Chondrocyte (in vitro differentiated cells): ENCODE data around the gene SAFB. TPM values are rescaled to one million over a fixed set of nuclear protein-coding genes. Genes with fewer than 3 reads are reported as not detected.
A peak's percentile ranks its signal among the peaks of the same experiment; 100 is the strongest.

Source experiments
- DNase-seq: peaks from one replicate; pipeline ENCODE4 v3.0.0; 2021; ENCODE audit warnings: mixed read lengths, low spot score
- H3K27ac Mint-ChIP-seq: one replicate; pipeline ENCODE4 v1.8.0; 2021; ENCODE audit warnings: mild to moderate bottlenecking, moderate library complexity, mixed read lengths; ENCODE audit not compliant: unreplicated experiment
- H3K27me3 Mint-ChIP-seq: 2 replicates; pipeline ENCODE4 v1.8.0; 2021; ENCODE audit warnings: low read depth, mixed read lengths
- H3K36me3 Mint-ChIP-seq: 2 replicates; pipeline ENCODE4 v1.8.0; 2021; ENCODE audit warnings: low read depth, mixed read lengths
- H3K4me1 Mint-ChIP-seq: 2 replicates; pipeline ENCODE4 v1.8.0; 2021; ENCODE audit warnings: low read depth, mild to moderate bottlenecking, mixed read lengths
- H3K4me3 Mint-ChIP-seq: one replicate; pipeline ENCODE4 v1.8.0; 2021; ENCODE audit warnings: mild to moderate bottlenecking, moderate library complexity, mixed read lengths; ENCODE audit not compliant: unreplicated experiment
- H3K9me3 Mint-ChIP-seq: 2 replicates; pipeline ENCODE4 v1.8.0; 2021; ENCODE audit warnings: low read depth, mixed read lengths
- total RNA-seq: library from RNA; stranded (reverse); gene quantifications from 3 replicates; pipeline ENCODE4 v1.2.1, GENCODE V29; 2021
- TF ChIP-seq, protein P1 (sequence below): fragments of 200-600 bp; sonication (generic); IDR thresholded peaks from 2 replicates; pipeline ENCODE4 v1.5.0; 2021; ENCODE audit warnings: antibody characterized with exemption, mild to moderate bottlenecking, moderate library complexity

The SAFB gene
- total RNA-seq, 1 donor from 2014 or later, result 58.3 TPM

DNA sequence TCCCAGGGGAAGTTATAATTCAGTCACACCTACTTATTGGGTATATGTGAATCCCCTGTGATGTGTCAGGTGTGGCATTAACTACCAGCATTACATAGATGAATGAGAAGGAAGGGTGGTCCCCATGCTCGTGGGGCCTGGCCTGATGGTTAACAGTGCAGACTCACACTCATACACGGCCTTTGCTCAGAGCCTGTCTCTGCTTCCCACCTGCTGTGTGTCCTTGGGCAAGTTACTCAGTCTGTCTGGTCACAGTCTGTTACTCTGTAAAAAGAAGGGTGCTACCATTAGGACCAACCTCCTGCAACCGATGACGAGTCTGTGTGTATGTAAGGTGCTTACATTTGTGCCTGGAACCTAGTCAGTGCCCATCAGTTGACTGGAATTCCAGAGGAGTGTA lies 23.8 kb downstream of the SAFB start:
- H3K36me3 Mint-ChIP-seq, result peaks cover 39% of the 10 kb centered on the region
- H3K27ac Mint-ChIP-seq, result no peak overlapping the region
- H3K9me3 Mint-ChIP-seq, result no peaks in the 10 kb centered on the region
- DNase-seq, result no peak
- H3K4me3 Mint-ChIP-seq, result no peak overlapping the region
- no peaks in the 10 kb centered on the region for H3K27me3 Mint-ChIP-seq
- peaks cover 6% of the 10 kb centered on the region for H3K4me1 Mint-ChIP-seq
- TF ChIP-seq, protein P1, sequence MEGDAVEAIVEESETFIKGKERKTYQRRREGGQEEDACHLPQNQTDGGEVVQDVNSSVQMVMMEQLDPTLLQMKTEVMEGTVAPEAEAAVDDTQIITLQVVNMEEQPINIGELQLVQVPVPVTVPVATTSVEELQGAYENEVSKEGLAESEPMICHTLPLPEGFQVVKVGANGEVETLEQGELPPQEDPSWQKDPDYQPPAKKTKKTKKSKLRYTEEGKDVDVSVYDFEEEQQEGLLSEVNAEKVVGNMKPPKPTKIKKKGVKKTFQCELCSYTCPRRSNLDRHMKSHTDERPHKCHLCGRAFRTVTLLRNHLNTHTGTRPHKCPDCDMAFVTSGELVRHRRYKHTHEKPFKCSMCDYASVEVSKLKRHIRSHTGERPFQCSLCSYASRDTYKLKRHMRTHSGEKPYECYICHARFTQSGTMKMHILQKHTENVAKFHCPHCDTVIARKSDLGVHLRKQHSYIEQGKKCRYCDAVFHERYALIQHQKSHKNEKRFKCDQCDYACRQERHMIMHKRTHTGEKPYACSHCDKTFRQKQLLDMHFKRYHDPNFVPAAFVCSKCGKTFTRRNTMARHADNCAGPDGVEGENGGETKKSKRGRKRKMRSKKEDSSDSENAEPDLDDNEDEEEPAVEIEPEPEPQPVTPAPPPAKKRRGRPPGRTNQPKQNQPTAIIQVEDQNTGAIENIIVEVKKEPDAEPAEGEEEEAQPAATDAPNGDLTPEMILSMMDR, result no peak

DNA sequence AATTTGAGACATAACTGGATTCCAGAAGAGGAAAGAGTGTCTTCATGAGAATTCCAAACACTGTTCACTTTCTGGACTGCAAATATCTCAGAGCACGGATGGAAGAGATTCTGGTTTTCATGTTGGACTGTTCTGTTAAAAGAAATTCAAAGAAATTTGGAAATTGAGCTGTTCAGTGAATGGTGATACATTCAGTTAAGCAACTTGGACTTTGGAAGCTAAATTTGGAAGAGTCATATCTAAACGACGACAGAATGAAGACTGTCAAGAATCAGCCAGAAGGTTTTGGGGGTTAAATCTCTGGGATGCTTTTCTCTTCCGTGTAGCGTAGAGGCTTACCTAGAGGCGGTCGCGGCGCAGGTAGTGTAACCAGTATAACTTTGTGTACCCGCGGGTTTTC lies 25.6 kb downstream of the SAFB start:
- Mint-ChIP-seq H3K9me3 (no peaks in the 10 kb centered on the region), H3K27ac (peak overlapping the region; percentile 12), H3K27me3 (no peaks in the 10 kb centered on the region), H3K4me1 (peaks cover 3% of the 10 kb centered on the region), H3K4me3 (no peak overlapping the region), H3K36me3 (peaks cover 45% of the 10 kb centered on the region)
- TF ChIP-seq, protein P1, result no peak
- no peak for DNase-seq

DNA sequence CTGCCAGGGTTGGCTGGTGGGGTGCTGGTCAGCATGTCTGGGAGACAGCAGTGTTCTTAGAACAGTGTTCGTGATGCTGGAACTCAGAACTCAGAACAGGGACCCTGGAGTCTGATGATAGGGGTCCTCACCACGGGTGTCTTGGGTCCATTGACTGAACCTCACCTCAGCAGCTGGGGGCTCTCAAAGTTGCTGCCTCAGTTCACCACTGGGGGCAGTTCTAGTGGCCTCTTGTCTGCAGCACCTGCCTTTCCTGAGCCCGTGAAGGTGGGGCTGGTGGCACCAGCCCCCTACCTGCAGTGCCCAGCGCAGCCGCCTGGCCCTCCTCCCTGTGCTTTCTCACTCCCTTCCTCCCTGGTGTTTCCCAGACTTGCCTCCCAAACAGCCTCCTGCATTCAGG lies 28.5 kb downstream of the SAFB start:
- no peaks in the 10 kb centered on the region for H3K27me3 Mint-ChIP-seq
- TF ChIP-seq, protein P1, result no peak
- H3K4me3 Mint-ChIP-seq, result no peak overlapping the region
- no peak for DNase-seq
- no peaks in the 10 kb centered on the region for H3K4me1 Mint-ChIP-seq
- no peak overlapping the region for H3K27ac Mint-ChIP-seq
- no peaks in the 10 kb centered on the region for H3K9me3 Mint-ChIP-seq
- peaks cover 50% of the 10 kb centered on the region for H3K36me3 Mint-ChIP-seq

DNA sequence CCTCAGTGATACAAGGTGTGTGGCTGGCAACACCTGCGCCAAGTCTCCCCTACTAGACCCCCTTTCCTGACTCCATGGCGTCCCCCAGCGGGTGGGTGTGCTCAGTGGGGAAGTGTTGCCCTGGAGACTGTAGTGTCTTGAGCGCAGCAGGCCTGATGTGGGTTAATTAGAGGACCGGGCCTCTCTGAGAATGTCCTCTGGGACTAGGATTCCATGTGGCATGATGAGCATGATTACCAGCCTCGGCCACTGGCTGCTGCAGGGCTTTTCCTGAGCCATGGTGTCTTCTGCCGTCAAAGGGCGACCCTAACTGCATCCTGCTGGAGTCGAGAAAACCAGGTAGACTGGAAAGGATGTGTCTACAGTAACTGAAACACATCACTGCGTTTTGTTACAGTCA lies 29.4 kb downstream of the SAFB start:
- Mint-ChIP-seq H3K27me3 (no peaks in the 10 kb centered on the region), H3K4me3 (no peak overlapping the region), H3K27ac (no peak overlapping the region), H3K9me3 (no peaks in the 10 kb centered on the region), H3K4me1 (no peaks in the 10 kb centered on the region), H3K36me3 (peaks cover 48% of the 10 kb centered on the region)
- TF ChIP-seq, protein P1, result no peak
- no peak for DNase-seq

DNA sequence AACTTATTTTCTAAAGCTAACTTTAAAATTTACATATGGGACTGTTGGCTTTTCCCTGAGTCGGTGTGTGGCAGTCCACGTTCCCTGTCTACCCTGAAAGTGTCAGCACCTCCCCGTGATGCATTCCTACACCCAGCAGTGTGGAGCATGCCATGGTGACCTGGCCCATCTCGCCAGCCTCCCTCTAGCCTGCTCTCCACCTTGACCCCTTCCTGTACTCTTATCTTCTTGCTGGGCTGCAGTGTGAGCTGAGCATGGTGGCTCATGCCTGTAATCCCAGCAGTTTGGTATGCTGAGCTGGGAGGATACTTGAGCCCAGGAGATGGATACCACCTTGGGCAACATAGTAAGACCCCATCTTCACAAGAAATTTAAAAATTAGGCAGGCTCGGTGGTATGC lies 32.0 kb downstream of the SAFB start:
- no peaks in the 10 kb centered on the region for H3K4me1 Mint-ChIP-seq
- TF ChIP-seq, protein P1, result no peak
- H3K36me3 Mint-ChIP-seq, result peaks cover 45% of the 10 kb centered on the region
- no peak overlapping the region for H3K4me3 Mint-ChIP-seq
- H3K27me3 Mint-ChIP-seq, result no peaks in the 10 kb centered on the region
- H3K9me3 Mint-ChIP-seq, result no peaks in the 10 kb centered on the region
- no peak for DNase-seq
- no peak overlapping the region for H3K27ac Mint-ChIP-seq
